DOHH2 (cell line): ENCODE data around the gene RRP12.

ENCODE experiments used
- H3F3A ChIP-seq: fragments of 200-600 bp; sonication (generic), shearing (Covaris generic); 2 replicates; pipeline ENCODE4 v1.6.0; 2016; ENCODE audit warnings: antibody characterized with exemption, mild to moderate bottlenecking; ENCODE audit not compliant: control insufficient read depth, insufficient read depth
- H3K27ac ChIP-seq: fragments of 200-600 bp; sonication (generic); 2 replicates; pipeline ENCODE4 v1.5.1; 2014; ENCODE audit warnings: low read depth, mild to moderate bottlenecking, low read length, moderate library complexity
- H3K27me3 ChIP-seq: fragments of 200-600 bp; sonication (generic); 2 replicates; pipeline ENCODE4 v1.6.1; 2014; ENCODE audit warnings: mild to moderate bottlenecking, low read length, mixed read lengths; ENCODE audit not compliant: control insufficient read depth
- H3K36me3 ChIP-seq: fragments of 200-600 bp; sonication (generic); 2 replicates; pipeline ENCODE4 v1.6.1; 2014; ENCODE audit warnings: mild to moderate bottlenecking, low read length, moderate library complexity, mixed read lengths; ENCODE audit not compliant: control insufficient read depth
- H3K4me1 ChIP-seq: fragments of 200-600 bp; sonication (generic); 2 replicates; pipeline ENCODE4 v1.6.1; 2014; ENCODE audit warnings: mild to moderate bottlenecking, low read length, mixed read lengths; ENCODE audit not compliant: control insufficient read depth
- H3K4me2 ChIP-seq: fragments of 200-600 bp; sonication (generic); 2 replicates; pipeline ENCODE4 v1.6.0; 2014; ENCODE audit warnings: mild to moderate bottlenecking, low read length, moderate library complexity
- H3K4me3 ChIP-seq: fragments of 200-600 bp; sonication (generic); 2 replicates; pipeline ENCODE4 v1.5.1; 2014; ENCODE audit warnings: mild to moderate bottlenecking, low read length, mixed read lengths
- H3K79me2 ChIP-seq: fragments of 200-600 bp; sonication (generic); 2 replicates; pipeline ENCODE4 v1.6.1; 2014; ENCODE audit warnings: mild to moderate bottlenecking, low read length, mixed read lengths; ENCODE audit not compliant: control insufficient read depth
- H3K9me2 ChIP-seq: fragments of 200-600 bp; sonication (generic); replicated peaks from 2 replicates; pipeline ENCODE4 v1.6.1; 2014; ENCODE audit warnings: mild to moderate bottlenecking, low read length, mixed read lengths; ENCODE audit not compliant: control insufficient read depth
- H3K9me3 ChIP-seq: fragments of 200-600 bp; sonication (generic); 2 replicates; pipeline ENCODE4 v1.6.1; 2014; ENCODE audit warnings: antibody characterized with exemption, low read length, mixed read lengths; ENCODE audit not compliant: control insufficient read depth, insufficient read depth
- H4K20me1 ChIP-seq: fragments of 200-600 bp; sonication (generic); 2 replicates; pipeline ENCODE4 v1.6.0; 2014; ENCODE audit warnings: low read depth, mild to moderate bottlenecking, antibody characterized with exemption, low read length, moderate library complexity; ENCODE audit not compliant: control insufficient read depth, insufficient read depth
- EZH2phosphoT487 ChIP-seq: fragments of 200-600 bp; sonication (generic); IDR thresholded peaks from 2 replicates; pipeline ENCODE4 v1.6.1; 2017; ENCODE audit warnings: borderline replicate concordance, mild to moderate bottlenecking, antibody characterized with exemption, low read length, moderate library complexity, mixed read lengths
- TF ChIP-seq, protein P1 (sequence below): fragments of 200-600 bp; sonication (generic); IDR thresholded peaks from one replicate; pipeline ENCODE4 v1.5.1; 2014; ENCODE audit warnings: antibody characterized with exemption, mild to moderate bottlenecking, low read depth, low read length; ENCODE audit not compliant: poor library complexity, severe bottlenecking

RRP12 gene

DNA sequence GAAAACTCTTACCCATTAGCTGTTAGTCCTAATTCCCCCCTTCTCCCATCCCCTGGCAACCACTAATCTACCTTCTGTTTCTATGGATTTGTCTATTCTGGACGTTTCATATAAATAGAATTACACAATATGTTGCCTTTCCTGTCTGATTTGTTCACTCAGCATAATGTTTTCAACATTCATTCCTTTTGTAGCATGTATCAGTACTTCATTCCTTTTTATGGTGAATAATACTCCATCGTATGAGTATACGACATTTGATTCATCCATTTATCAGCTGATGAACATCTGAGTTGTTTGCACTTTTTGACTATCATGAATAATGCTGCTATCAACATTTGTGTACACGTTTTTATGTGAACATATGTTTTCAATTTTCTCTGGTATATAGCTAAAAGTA lies 86.5 kb downstream of the RRP12 start:
- Histone ChIP-seq H3K36me3 (no peaks in the 10 kb centered on the region), H3K4me2 (no peak overlapping the region), H3K4me1 (peaks cover 4% of the 10 kb centered on the region; the same call in 1 of the 2 replicates), H3K4me3 (no peak overlapping the region), H3K9me3 (no peaks in the 10 kb centered on the region), H3K27ac (no peak overlapping the region), H4K20me1 (no peaks in the 10 kb centered on the region), H3F3A (no peaks in the 10 kb centered on the region), H3K79me2 (no peaks in the 10 kb centered on the region), H3K27me3 (no peaks in the 10 kb centered on the region), H3K9me2 (no peaks in the 10 kb centered on the region)
- TF ChIP-seq EZH2phosphoT487, result no peak
- TF ChIP-seq, protein P1, sequence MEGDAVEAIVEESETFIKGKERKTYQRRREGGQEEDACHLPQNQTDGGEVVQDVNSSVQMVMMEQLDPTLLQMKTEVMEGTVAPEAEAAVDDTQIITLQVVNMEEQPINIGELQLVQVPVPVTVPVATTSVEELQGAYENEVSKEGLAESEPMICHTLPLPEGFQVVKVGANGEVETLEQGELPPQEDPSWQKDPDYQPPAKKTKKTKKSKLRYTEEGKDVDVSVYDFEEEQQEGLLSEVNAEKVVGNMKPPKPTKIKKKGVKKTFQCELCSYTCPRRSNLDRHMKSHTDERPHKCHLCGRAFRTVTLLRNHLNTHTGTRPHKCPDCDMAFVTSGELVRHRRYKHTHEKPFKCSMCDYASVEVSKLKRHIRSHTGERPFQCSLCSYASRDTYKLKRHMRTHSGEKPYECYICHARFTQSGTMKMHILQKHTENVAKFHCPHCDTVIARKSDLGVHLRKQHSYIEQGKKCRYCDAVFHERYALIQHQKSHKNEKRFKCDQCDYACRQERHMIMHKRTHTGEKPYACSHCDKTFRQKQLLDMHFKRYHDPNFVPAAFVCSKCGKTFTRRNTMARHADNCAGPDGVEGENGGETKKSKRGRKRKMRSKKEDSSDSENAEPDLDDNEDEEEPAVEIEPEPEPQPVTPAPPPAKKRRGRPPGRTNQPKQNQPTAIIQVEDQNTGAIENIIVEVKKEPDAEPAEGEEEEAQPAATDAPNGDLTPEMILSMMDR, result no peak

DNA sequence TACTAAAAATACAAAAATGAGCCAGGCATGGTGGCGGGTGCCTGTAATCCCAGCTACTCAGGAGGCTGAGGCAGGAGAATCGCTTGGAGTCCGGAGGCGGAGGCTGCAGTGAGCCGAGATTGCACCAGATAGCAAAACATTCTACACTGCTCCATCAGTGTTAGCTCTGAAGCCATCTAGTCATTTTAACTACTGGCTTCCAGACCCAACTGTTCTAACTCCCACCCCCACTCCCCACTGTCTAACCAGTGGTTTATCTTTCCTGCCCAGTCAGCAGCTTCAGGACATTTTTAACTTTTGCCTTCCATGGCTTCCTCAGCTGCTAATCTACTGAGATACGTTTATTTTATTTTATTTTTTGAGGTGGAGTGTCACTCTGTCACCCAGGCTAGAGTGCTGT lies 88.2 kb downstream of the RRP12 start:
- Histone ChIP-seq H3K27me3 (no peaks in the 10 kb centered on the region), H3K9me3 (no peaks in the 10 kb centered on the region), H3F3A (no peaks in the 10 kb centered on the region), H3K27ac (no peak overlapping the region), H3K4me2 (no peak overlapping the region), H4K20me1 (no peaks in the 10 kb centered on the region), H3K4me1 (peaks cover 16% of the 10 kb centered on the region), H3K9me2 (no peaks in the 10 kb centered on the region), H3K4me3 (no peak overlapping the region), H3K79me2 (no peaks in the 10 kb centered on the region), H3K36me3 (no peaks in the 10 kb centered on the region)
- no peak for TF ChIP-seq EZH2phosphoT487
- TF ChIP-seq, protein P1, result no peak

DNA sequence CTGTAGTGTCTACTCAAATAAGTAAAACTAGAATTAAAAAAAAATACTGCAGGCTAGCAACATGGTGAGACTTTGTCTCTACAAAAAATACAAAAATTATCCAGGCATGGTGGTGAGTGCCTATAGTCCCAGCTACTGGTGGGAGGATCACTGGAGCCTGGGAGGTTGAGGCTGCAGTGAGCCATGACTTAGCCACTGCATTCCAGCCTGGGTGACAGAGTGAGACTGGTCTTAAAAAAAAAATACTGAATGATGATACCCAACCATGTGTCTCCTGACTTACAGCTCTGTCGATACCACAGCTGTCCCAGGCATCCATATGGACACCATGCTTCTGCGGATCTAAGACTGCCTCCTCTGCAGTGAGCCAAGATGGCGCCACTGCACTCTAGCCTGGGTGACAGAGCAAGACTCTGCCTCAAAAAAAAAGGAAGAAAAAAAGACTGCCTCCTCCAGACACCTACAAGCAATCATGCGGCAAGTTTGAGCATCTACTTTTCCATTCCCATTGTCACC lies 90.0 kb downstream of the RRP12 start:
- Histone ChIP-seq H3K27me3 (no peaks in the 10 kb centered on the region; the same call in 1 of the 2 replicates), H3K9me2 (no peaks in the 10 kb centered on the region), H3K4me3 (no peak overlapping the region), H3F3A (no peaks in the 10 kb centered on the region), H3K4me2 (no peak overlapping the region), H3K36me3 (no peaks in the 10 kb centered on the region), H3K79me2 (no peaks in the 10 kb centered on the region), H4K20me1 (no peaks in the 10 kb centered on the region), H3K4me1 (peaks cover 16% of the 10 kb centered on the region), H3K27ac (no peak overlapping the region), H3K9me3 (no peaks in the 10 kb centered on the region)
- no peak for TF ChIP-seq EZH2phosphoT487
- TF ChIP-seq, protein P1, result no peak
